Activated naive CD8-positive, alpha-beta T cell treated with anti-CD3 and anti-CD28 coated beads, Interleukin-2, amount 10 ng/mL, durations not matched to agents 7 days and 5 days (primary cell): ENCODE results near the gene PARD3B. TPM values are rescaled to one million over a fixed set of nuclear protein-coding genes. Genes with fewer than 3 reads are reported as not detected.

Experiments used
- ATAC-seq: fragments of 150-1000 bp; cut with Tn5 transposase; one replicate; pipeline ENCODE4 v1.10.0; 2021; ENCODE audit warnings: low read depth, moderate library complexity
- POLR2A ChIA-PET: fragments of 350-600 bp; sonication (Branson Sonifier 250); formaldehyde crosslinking; loops from one replicate; lab custom pipeline; 2021; ENCODE audit warnings: antibody characterized with exemption; lab: Charles Lee
- DNase-seq: peaks from one replicate; pipeline ENCODE4 v3.0.0; 2021
- H3K27ac Mint-ChIP-seq: one replicate; pipeline ENCODE4 v1.8.0; 2022; ENCODE audit warnings: mild to moderate bottlenecking, mixed read lengths
- H3K27me3 Mint-ChIP-seq: one replicate; pipeline ENCODE4 v1.8.0; 2022; ENCODE audit warnings: mild to moderate bottlenecking, moderate library complexity, mixed read lengths
- H3K36me3 Mint-ChIP-seq: one replicate; pipeline ENCODE4 v1.8.0; 2021; ENCODE audit warnings: mild to moderate bottlenecking, mixed read lengths
- H3K4me1 Mint-ChIP-seq: one replicate; pipeline ENCODE4 v1.8.0; 2021; ENCODE audit warnings: mixed read lengths
- H3K4me3 Mint-ChIP-seq: one replicate; pipeline ENCODE4 v1.8.0; 2022; ENCODE audit warnings: mild to moderate bottlenecking, moderate library complexity, mixed read lengths
- H3K9me3 Mint-ChIP-seq: one replicate; pipeline ENCODE4 v1.8.0; 2021; ENCODE audit warnings: mixed read lengths
- total RNA-seq, 2 experiments: library from RNA; stranded (reverse); gene quantifications; one replicate each; pipeline ENCODE4 v1.2.3, GENCODE V29; 2021

The PARD3B gene
- total RNA-seq, 2 experiments from 2014 or later, result 0.55 to 1.0 TPM

DNA sequence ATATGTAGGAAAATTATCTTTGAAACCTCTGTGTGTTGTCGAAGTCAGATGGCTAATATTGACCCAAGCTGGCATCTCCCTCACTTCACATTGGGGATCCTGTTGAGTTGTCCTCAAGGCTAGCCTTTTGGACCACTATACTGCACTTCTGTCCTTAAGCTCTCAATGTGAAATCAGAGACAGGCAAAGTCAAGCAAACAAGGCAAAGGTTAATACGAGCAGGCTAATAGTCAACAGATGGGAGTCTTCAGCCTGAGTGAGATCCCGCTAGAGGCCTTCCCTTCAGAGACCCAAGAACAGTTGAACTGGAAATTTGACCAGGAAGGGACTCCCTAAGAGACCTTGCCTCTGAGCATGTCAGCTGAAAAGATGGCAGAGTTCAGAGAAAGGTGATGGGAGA lies 475.4 kb downstream of the PARD3B start:
- H3K27ac Mint-ChIP-seq, result no peak overlapping the region
- H3K4me1 Mint-ChIP-seq, result peaks cover 10% of the 10 kb centered on the region
- ATAC-seq, result no peak
- no peak overlapping the region for H3K4me3 Mint-ChIP-seq
- POLR2A ChIA-PET, result no interaction called here
- DNase-seq, result no peak
- H3K9me3 Mint-ChIP-seq, result peaks cover 10% of the 10 kb centered on the region
- peaks cover 11% of the 10 kb centered on the region for H3K36me3 Mint-ChIP-seq
- H3K27me3 Mint-ChIP-seq, result no peaks in the 10 kb centered on the region

- no peak for ATAC-seq
- H3K27ac Mint-ChIP-seq, result no peak overlapping the region
- H3K9me3 Mint-ChIP-seq, result peaks cover 11% of the 10 kb centered on the region
- no peaks in the 10 kb centered on the region for H3K27me3 Mint-ChIP-seq
- H3K4me1 Mint-ChIP-seq, result peaks cover 12% of the 10 kb centered on the region
- no peak for DNase-seq
- no peak overlapping the region for H3K4me3 Mint-ChIP-seq
- POLR2A ChIA-PET, result no interaction called here
- peaks cover 14% of the 10 kb centered on the region for H3K36me3 Mint-ChIP-seq
Measured at GRCh38 chr2:205022841-205023240, 477.6 kb downstream of the PARD3B start.

DNA sequence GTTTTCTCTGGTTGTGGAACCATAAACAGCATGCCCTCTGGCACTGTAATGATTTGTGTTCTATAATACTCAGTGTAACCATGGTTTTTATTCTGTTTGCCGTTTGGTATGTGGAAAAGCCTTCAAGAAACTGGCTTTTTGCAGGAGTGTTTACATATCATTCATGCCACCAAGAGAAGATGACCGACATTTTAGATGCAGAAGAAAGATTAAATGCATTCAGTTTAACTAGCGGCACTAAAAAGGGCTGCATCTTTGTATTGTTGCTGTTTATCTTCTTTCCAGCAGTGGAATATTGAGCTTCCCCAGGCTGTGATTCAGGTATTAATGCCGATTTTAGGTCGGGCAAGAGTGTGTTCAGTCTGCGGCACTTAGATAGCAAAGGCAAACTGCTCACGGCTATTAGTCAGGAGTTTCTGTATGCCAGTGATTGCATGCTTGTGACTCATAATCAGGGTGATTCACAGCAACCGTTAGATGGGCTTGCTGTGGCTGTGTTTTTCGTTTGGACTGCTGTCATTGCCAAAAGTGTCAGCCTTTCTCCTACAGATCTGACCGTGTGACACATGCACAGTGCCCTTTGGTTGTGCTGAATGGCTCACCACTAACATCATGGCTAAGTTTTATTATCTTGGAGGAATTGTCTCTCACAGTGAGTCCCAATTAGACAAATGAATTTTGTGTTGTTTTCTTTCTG lies 479.7 kb downstream of the PARD3B start:
- peaks cover 9% of the 10 kb centered on the region for H3K9me3 Mint-ChIP-seq
- no peak overlapping the region for H3K4me3 Mint-ChIP-seq
- ATAC-seq (no peak), DNase-seq (no peak)
- peaks cover 16% of the 10 kb centered on the region for H3K36me3 Mint-ChIP-seq
- no peaks in the 10 kb centered on the region for H3K27me3 Mint-ChIP-seq
- peaks cover 23% of the 10 kb centered on the region for H3K4me1 Mint-ChIP-seq
- POLR2A ChIA-PET, result no interaction called here
- no peak overlapping the region for H3K27ac Mint-ChIP-seq

DNA sequence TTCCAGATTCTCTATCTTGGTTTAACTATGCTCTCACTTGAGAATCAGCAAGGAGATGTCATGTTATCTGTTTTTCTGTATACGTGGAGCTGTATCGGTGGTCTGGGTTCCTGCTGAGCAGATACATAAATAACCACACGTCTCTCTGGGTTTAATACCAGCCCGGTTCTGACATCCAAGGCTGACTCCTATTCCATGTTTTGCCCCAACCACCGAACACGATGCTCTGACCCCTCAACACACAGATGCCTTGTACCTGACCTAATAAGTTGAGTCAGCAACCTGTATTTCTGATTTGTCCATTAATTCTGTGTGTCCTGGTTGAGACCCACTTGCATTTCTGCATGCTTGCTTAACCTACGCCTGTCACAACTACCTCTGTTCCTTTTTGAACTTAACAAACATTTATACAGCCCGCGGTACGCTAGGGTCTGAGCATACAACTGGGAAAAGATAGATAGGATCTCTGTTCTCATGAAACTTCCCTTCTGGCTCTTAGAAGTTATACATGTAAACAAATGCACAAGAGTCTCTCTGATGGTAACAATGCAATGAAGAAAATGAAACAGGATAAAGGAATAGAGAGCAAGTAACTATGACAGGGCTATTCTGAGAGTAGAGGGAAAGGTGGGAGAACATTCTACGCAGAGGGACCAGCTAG lies 480.4 kb downstream of the PARD3B start:
- H3K4me1 Mint-ChIP-seq, result peaks cover 26% of the 10 kb centered on the region
- no peak for ATAC-seq
- no peaks in the 10 kb centered on the region for H3K27me3 Mint-ChIP-seq
- peaks cover 11% of the 10 kb centered on the region for H3K9me3 Mint-ChIP-seq
- H3K4me3 Mint-ChIP-seq, result no peak overlapping the region
- POLR2A ChIA-PET, result no interaction called here
- no peak for DNase-seq
- H3K27ac Mint-ChIP-seq, result peak overlapping the region; percentile 4
- H3K36me3 Mint-ChIP-seq, result peaks cover 18% of the 10 kb centered on the region

- H3K4me1 Mint-ChIP-seq, result peaks cover 28% of the 10 kb centered on the region
- H3K36me3 Mint-ChIP-seq, result peaks cover 19% of the 10 kb centered on the region
- H3K9me3 Mint-ChIP-seq, result peaks cover 11% of the 10 kb centered on the region
- no peak overlapping the region for H3K4me3 Mint-ChIP-seq
- no peak for DNase-seq
- H3K27me3 Mint-ChIP-seq, result no peaks in the 10 kb centered on the region
- POLR2A ChIA-PET, result no interaction called here
- ATAC-seq, result no peak
- no peak overlapping the region for H3K27ac Mint-ChIP-seq
Measured at GRCh38 chr2:205030695-205031094, 485.4 kb downstream of the PARD3B start.

DNA sequence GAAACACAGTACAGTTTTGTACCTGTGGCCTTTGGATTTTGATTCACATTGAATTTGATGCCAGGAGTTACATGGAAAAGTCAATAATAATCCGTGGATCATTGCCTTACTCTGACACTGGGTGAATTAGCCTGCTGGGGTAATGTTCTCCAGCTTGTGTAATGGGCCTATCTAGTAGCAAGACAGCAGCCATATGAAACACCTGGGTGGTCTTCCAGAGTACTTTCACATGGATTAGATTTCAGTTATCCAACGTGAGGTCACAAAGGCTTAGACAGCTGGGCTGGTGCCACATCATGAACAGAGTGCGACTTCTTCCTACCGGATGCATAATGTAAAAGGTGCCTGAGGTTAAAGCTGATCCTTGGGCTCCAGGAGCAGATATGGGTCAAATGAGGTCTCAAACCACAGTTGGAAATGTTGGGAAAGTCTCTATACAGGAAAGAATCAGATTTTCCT lies 486.8 kb downstream of the PARD3B start:
- peaks cover 6% of the 10 kb centered on the region for H3K9me3 Mint-ChIP-seq
- H3K27me3 Mint-ChIP-seq, result no peaks in the 10 kb centered on the region
- no peak for ATAC-seq
- no peak overlapping the region for H3K4me3 Mint-ChIP-seq
- peaks cover 23% of the 10 kb centered on the region for H3K4me1 Mint-ChIP-seq
- peaks cover 14% of the 10 kb centered on the region for H3K36me3 Mint-ChIP-seq
- POLR2A ChIA-PET, result interaction anchor here (0.7 kb wide), 1 partner anchor 11 kb away, joined by 5 read pairs; no protein-coding TSS in a partner anchor
- no peak overlapping the region for H3K27ac Mint-ChIP-seq
- DNase-seq, result no peak

DNA sequence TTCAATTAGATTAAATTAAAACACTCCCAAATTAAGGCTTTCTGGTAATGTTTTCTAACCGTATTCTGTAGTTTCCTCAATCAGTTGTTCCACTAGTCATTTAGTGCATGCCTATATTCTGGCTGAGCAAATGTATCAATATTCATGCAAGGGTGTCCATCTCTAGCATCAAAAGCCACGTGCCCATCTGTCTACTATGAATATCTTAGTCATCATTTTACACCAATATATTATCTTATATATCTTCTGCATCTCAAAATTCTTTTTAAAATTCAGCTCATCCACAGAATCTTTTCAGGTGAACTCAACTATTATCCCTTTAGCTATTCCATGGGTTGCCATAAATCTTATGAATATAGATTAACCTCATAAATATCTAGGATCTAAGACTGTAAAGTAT lies 488.2 kb downstream of the PARD3B start:
- POLR2A ChIA-PET, result interaction anchor here (0.6 kb wide), 1 partner anchor 58 kb away, joined by 3 read pairs; no protein-coding TSS in a partner anchor
- Mint-ChIP-seq H3K36me3 (peaks cover 10% of the 10 kb centered on the region), H3K27me3 (no peaks in the 10 kb centered on the region), H3K27ac (no peak overlapping the region), H3K4me1 (peaks cover 23% of the 10 kb centered on the region), H3K4me3 (no peak overlapping the region), H3K9me3 (peaks cover 4% of the 10 kb centered on the region)
- ATAC-seq (no peak), DNase-seq (no peak)

- peaks cover 21% of the 10 kb centered on the region for H3K4me1 Mint-ChIP-seq
- ATAC-seq (peak; percentile 61), DNase-seq (no peak)
- no peaks in the 10 kb centered on the region for H3K27me3 Mint-ChIP-seq
- H3K36me3 Mint-ChIP-seq, result peaks cover 9% of the 10 kb centered on the region
- H3K9me3 Mint-ChIP-seq, result peaks cover 4% of the 10 kb centered on the region
- POLR2A ChIA-PET, result no interaction called here
- H3K4me3 Mint-ChIP-seq, result peak overlapping the region; percentile 20
- H3K27ac Mint-ChIP-seq, result no peak overlapping the region
Measured at GRCh38 chr2:205034034-205034433, 488.8 kb downstream of the PARD3B start.

DNA sequence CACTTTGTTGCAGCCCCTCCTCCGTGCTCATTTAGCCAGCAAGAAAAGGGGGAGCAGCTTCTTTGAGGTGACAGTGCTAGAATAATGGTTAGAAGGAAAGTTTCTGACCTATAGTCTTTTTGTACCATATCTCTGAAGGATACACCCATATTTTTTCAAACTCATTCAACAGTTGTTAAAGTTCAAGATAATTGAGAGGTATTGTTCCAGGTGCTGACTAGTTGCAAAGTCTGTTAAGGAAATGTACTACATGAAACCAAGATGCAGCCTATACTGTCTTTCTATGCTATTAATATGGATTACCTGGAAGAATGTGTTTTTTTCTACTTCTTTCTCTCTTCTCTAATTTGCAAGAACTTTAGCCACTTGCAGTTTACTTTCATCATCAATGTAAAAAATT lies 495.0 kb downstream of the PARD3B start:
- POLR2A ChIA-PET, result no interaction called here
- ATAC-seq, result no peak

GRCh38 chr2:205041472-205042130 lies 496.3 kb downstream of the PARD3B start:
- DNase-seq, result no peak
- POLR2A ChIA-PET, result no interaction called here
- H3K9me3 Mint-ChIP-seq, result peaks cover 3% of the 10 kb centered on the region
- H3K36me3 Mint-ChIP-seq, result no peaks in the 10 kb centered on the region
- no peaks in the 10 kb centered on the region for H3K27me3 Mint-ChIP-seq
- no peak for ATAC-seq
- H3K4me3 Mint-ChIP-seq, result no peak overlapping the region
- no peak overlapping the region for H3K27ac Mint-ChIP-seq
- peaks cover 4% of the 10 kb centered on the region for H3K4me1 Mint-ChIP-seq

More for the DNA sequence above, 495.0 kb downstream of the PARD3B start:
- Mint-ChIP-seq H3K9me3 (peaks cover 3% of the 10 kb centered on the region), H3K27me3 (no peaks in the 10 kb centered on the region), H3K4me3 (no peak overlapping the region), H3K27ac (no peak overlapping the region), H3K4me1 (peaks cover 1% of the 10 kb centered on the region), H3K36me3 (no peaks in the 10 kb centered on the region)
- DNase-seq, result no peak

- Mint-ChIP-seq H3K9me3 (peaks cover 4% of the 10 kb centered on the region), H3K27me3 (no peaks in the 10 kb centered on the region)
- POLR2A ChIA-PET, result interaction anchor here (0.7 kb wide), 1 partner anchor 12 kb away, joined by 5 read pairs; no protein-coding TSS in a partner anchor
Measured at GRCh38 chr2:205043285-205043684, 498.0 kb downstream of the PARD3B start.

DNA sequence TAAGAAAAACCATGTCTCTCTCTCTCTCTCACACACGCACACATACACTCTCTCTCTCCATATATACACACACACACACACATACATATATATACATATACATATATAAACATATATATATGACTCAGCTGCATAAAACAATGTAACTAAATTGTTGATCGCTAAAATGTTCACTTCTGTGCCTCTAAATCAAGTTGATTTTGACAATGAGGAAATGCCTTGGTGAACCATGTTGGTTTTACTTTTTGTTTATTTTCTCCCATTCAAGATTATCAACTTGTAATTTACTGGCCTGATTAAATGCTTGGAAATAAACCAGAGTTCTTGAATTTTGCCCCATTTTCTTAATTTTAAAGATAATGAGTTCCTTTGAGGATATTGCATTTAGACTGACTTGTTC lies 500.4 kb downstream of the PARD3B start:
- POLR2A ChIA-PET, result no interaction called here
- DNase-seq (no peak), ATAC-seq (no peak)
- H3K27me3 Mint-ChIP-seq, result no peaks in the 10 kb centered on the region
- peaks cover 18% of the 10 kb centered on the region for H3K9me3 Mint-ChIP-seq
- no peak overlapping the region for H3K4me3 Mint-ChIP-seq
- H3K4me1 Mint-ChIP-seq, result peaks cover 2% of the 10 kb centered on the region
- peaks cover 14% of the 10 kb centered on the region for H3K36me3 Mint-ChIP-seq
- H3K27ac Mint-ChIP-seq, result no peak overlapping the region

More at GRCh38 chr2:205043285-205043684, 498.0 kb downstream of the PARD3B start:
- Mint-ChIP-seq H3K36me3 (peaks cover 4% of the 10 kb centered on the region), H3K27ac (no peak overlapping the region), H3K4me1 (peaks cover 4% of the 10 kb centered on the region), H3K4me3 (no peak overlapping the region)
- no peak for DNase-seq
- ATAC-seq, result no peak

DNA sequence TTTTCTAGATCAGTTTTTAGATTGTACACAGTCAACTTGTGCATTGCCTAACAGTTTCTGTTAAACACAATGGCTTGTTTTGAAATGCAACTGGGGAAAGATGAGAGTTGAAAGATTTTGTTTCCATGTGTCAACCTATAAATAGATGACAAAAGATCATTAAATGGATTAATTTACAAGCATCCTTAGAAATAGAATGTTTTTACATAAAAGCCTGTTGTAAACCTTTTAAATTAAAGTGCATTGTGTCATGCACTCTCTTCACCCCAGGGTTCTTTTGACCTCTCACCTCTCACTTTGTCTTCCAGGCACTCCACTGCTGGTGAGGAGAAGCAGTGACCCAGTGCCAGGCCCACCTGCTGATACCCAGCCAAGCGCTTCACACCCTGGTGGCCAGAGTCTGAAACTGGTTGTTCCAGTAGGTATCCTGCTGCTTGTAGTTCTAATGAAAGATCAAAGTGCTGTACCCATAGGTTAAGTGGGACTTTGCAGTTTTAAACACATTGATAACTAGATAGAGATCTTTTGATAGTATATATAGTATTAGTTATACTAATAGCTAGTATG lies 502.1 kb downstream of the PARD3B start:
- POLR2A ChIA-PET, result no interaction called here
- H3K36me3 Mint-ChIP-seq, result peaks cover 18% of the 10 kb centered on the region

More for the DNA sequence above, 502.1 kb downstream of the PARD3B start:
- Mint-ChIP-seq H3K27ac (no peak overlapping the region), H3K9me3 (peaks cover 20% of the 10 kb centered on the region), H3K4me1 (peaks cover 6% of the 10 kb centered on the region), H3K27me3 (no peaks in the 10 kb centered on the region), H3K4me3 (no peak overlapping the region)
- no peak for DNase-seq
- ATAC-seq, result no peak
